H1 (cell line): ENCODE measurements around the gene PARD6A. TPM values are rescaled to one million over a fixed set of nuclear protein-coding genes. Genes with fewer than 3 reads are reported as not detected.

Source experiments
- CTCF ChIA-PET: fragments of 300-600 bp; sonication (Branson Sonifier 250); formaldehyde crosslinking; loops from one replicate; lab custom pipeline; 2021; ENCODE audit not compliant: partially characterized antibody; lab: Charles Lee
- POLR2A ChIA-PET: fragments of 300-600 bp; sonication (Branson Sonifier 250); formaldehyde crosslinking; loops from one replicate; lab custom pipeline; 2021; ENCODE audit warnings: inconsistent platforms; ENCODE audit not compliant: partially characterized antibody; lab: Charles Lee
- DNase-seq, 2 experiments: peaks; one replicate each; pipeline versions ENCODE4 v3.0.0 to v3.0.0-alpha.2; 2010 to 2022; ENCODE audit warnings: low spot score in 2 of 2, low read depth in 1 of 2, mixed read lengths in 1 of 2
- FAIRE-seq: peaks from 2 replicates; lab custom pipeline; 2011; peaks lifted over from hg19 to GRCh38; lab: Jason Lieb, UNC
- H2AFZ ChIP-seq: 2 replicates; pipeline ENCODE4 v1.8.1; 2012; ENCODE audit warnings: low read length, inconsistent platforms
- H2AK5ac ChIP-seq: 2 replicates; pipeline ENCODE4 v1.6.1; 2013; ENCODE audit warnings: low read depth, low read length
- H2BK120ac ChIP-seq: replicated peaks from 2 replicates; pipeline ENCODE3; 2013; ENCODE audit warnings: low read depth, low read length, inconsistent platforms
- H2BK12ac ChIP-seq: 2 replicates; pipeline ENCODE4 v1.6.1; 2013; ENCODE audit warnings: low read depth, low read length
- H2BK15ac ChIP-seq: 2 replicates; pipeline ENCODE4 v1.6.1; 2013; ENCODE audit warnings: low read length
- H2BK20ac ChIP-seq: 2 replicates; pipeline ENCODE4 v1.6.1; 2013; ENCODE audit warnings: low read length
- H2BK5ac ChIP-seq: 2 replicates; pipeline ENCODE4 v1.6.1; 2013; ENCODE audit warnings: low read depth, low read length
- H3K14ac ChIP-seq: 2 replicates; pipeline ENCODE4 v1.6.1; 2013; ENCODE audit warnings: inconsistent platforms; ENCODE audit not compliant: insufficient read length
- H3K18ac ChIP-seq: 2 replicates; pipeline ENCODE4 v1.6.1; 2013; ENCODE audit warnings: low read length; ENCODE audit errors: extremely low read depth
- H3K23ac ChIP-seq: 2 replicates; pipeline ENCODE4 v1.6.1; 2013; ENCODE audit warnings: inconsistent platforms; ENCODE audit not compliant: insufficient read length
- H3K23me2 ChIP-seq: 2 replicates; pipeline ENCODE4 v1.6.1; 2013; ENCODE audit warnings: low read depth, low read length
- H3K27ac ChIP-seq: 2 replicates; pipeline ENCODE4 v1.6.1; 2011; ENCODE audit warnings: low read depth, low read length, inconsistent platforms
- H3K27me3 ChIP-seq, 4 experiments: replicated peaks in 1 of 4; 1 replicate in 1 of 4; 2 replicates in 3 of 4; pipeline versions ENCODE4 v1.6.1 to v1.8.1; 2011 to 2013; ENCODE audit warnings: low read length in 3 of 4, mild to moderate bottlenecking in 3 of 4, inconsistent platforms in 2 of 4, mixed read lengths in 2 of 4, moderate library complexity in 1 of 4; ENCODE audit not compliant: control insufficient read depth in 3 of 4, insufficient read depth in 3 of 4; ENCODE audit errors: extremely low read depth in 1 of 4
- H3K36me3 ChIP-seq, 4 experiments: 2 replicates each; pipeline versions ENCODE4 v1.6.1 to v1.8.1; 2011 to 2013; ENCODE audit warnings: mild to moderate bottlenecking in 4 of 4, low read length in 3 of 4, moderate library complexity in 2 of 4, control low read depth in 1 of 4, inconsistent platforms in 1 of 4; ENCODE audit not compliant: insufficient read depth in 4 of 4, control insufficient read depth in 2 of 4
- H3K4ac ChIP-seq: replicated peaks from 2 replicates; pipeline ENCODE3; 2013; ENCODE audit warnings: low read length, low read depth, mixed read lengths, inconsistent platforms; ENCODE audit not compliant: insufficient read length
- H3K4me1 ChIP-seq, 4 experiments: replicated peaks in 1 of 4; 1 replicate in 1 of 4; 2 replicates in 3 of 4; pipeline versions ENCODE4 v1.6.1 to v1.8.1; 2011 to 2013; ENCODE audit warnings: low read length in 3 of 4, inconsistent platforms in 2 of 4, mixed read lengths in 1 of 4; ENCODE audit not compliant: insufficient read depth in 4 of 4, control insufficient read depth in 3 of 4
- H3K4me2 ChIP-seq, 2 experiments: 2 replicates each; pipeline versions ENCODE4 v1.6.1 to v1.8.1; 2011 to 2013; ENCODE audit warnings: low read depth in 2 of 2, low read length in 2 of 2, control low read depth in 1 of 2, inconsistent platforms in 1 of 2, mild to moderate bottlenecking in 1 of 2; ENCODE audit not compliant: insufficient read depth in 1 of 2
- H3K4me3 ChIP-seq, 4 experiments: fragments of 200-600, 300-600 bp in 1 of 4; sonication (generic), shearing (Covaris generic), sonication (Bioruptor Twin) in 1 of 4; 2 replicates each; pipeline versions ENCODE4 v1.5.1 to v1.8.1; 2011 to 2016; ENCODE audit warnings: low read length in 4 of 4, low read depth in 3 of 4, control low read depth in 2 of 4, inconsistent platforms in 2 of 4, mild to moderate bottlenecking in 2 of 4, mixed read lengths in 1 of 4, moderate library complexity in 1 of 4; ENCODE audit not compliant: insufficient read depth in 2 of 4; ENCODE audit errors: extremely low read depth in 1 of 4
- H3K56ac ChIP-seq: replicated peaks from 2 replicates; pipeline ENCODE3; 2013; ENCODE audit warnings: low read depth, mild to moderate bottlenecking, mixed read lengths, low read length, inconsistent platforms; ENCODE audit not compliant: insufficient read length
- H3K79me1 ChIP-seq: 2 replicates; pipeline ENCODE4 v1.6.1; 2013; ENCODE audit warnings: low read depth, low read length, control low read depth
- H3K79me2 ChIP-seq, 2 experiments: 2 replicates each; pipeline versions ENCODE4 v1.6.1 to v1.8.1; 2012 to 2013; ENCODE audit warnings: low read length in 2 of 2, mild to moderate bottlenecking in 2 of 2, inconsistent platforms in 1 of 2; ENCODE audit not compliant: insufficient read depth in 2 of 2, control insufficient read depth in 1 of 2
- H3K9ac ChIP-seq, 4 experiments: replicated peaks in 1 of 4; 1 replicate in 1 of 4; 2 replicates in 3 of 4; pipeline versions ENCODE4 v1.6.1 to v1.8.1; 2011 to 2013; ENCODE audit warnings: low read depth in 3 of 4, low read length in 3 of 4, control low read depth in 2 of 4, mild to moderate bottlenecking in 2 of 4, moderate library complexity in 2 of 4, inconsistent platforms in 1 of 4; ENCODE audit errors: extremely low read depth in 1 of 4
- H3K9me3 ChIP-seq, 2 experiments: 2 replicates each; pipeline versions ENCODE4 v1.6.1 to v1.8.1; 2012 to 2013; ENCODE audit warnings: mild to moderate bottlenecking in 2 of 2, moderate library complexity in 2 of 2, control low read depth in 1 of 2, inconsistent platforms in 1 of 2, low read depth in 1 of 2, low read length in 1 of 2, mixed read lengths in 1 of 2; ENCODE audit not compliant: insufficient read depth in 2 of 2
- H4K20me1 ChIP-seq, 2 experiments: replicated peaks in 1 of 2; 2 replicates each; pipeline versions ENCODE3 to v1.8.1; 2011 to 2013; ENCODE audit warnings: inconsistent platforms in 2 of 2, low read length in 2 of 2, mild to moderate bottlenecking in 1 of 2; ENCODE audit not compliant: insufficient read depth in 2 of 2, control insufficient read depth in 1 of 2
- H4K5ac ChIP-seq: 2 replicates; pipeline ENCODE4 v1.6.1; 2013; ENCODE audit warnings: low read length, low read depth, mixed read lengths, inconsistent platforms; ENCODE audit not compliant: insufficient read length
- H4K8ac ChIP-seq: 2 replicates; pipeline ENCODE4 v1.8.0; 2013; ENCODE audit warnings: mild to moderate bottlenecking, moderate library complexity, low read length, inconsistent platforms; ENCODE audit not compliant: insufficient read depth; ENCODE audit errors: extremely low read depth
- H4K91ac ChIP-seq: replicated peaks from 2 replicates; pipeline ENCODE3; 2013; ENCODE audit warnings: low read length, mixed read lengths, inconsistent platforms; ENCODE audit not compliant: insufficient read length
- ASH2L ChIP-seq: fragments of 200-600, 300-600 bp; sonication (generic); IDR thresholded peaks from one replicate; pipeline ENCODE4 v1.7.1; 2017; ENCODE audit warnings: low read length
- CBX5 ChIP-seq: fragments of 300-800, 300-1000 bp; sonication (generic); IDR thresholded peaks from 2 replicates; pipeline ENCODE4 v1.7.1; 2016; ENCODE audit warnings: antibody characterized with exemption, low read length, low read depth
- CBX8 ChIP-seq: fragments of 300-800, 300-1000 bp; sonication (generic); IDR thresholded peaks from 2 replicates; pipeline ENCODE4 v1.7.1; 2016; ENCODE audit warnings: low read depth, low read length, borderline replicate concordance
- EGR1 ChIP-seq: IDR thresholded peaks from 2 replicates; pipeline ENCODE4 v1.6.1; 2011; ENCODE audit warnings: low read depth, low read length, borderline replicate concordance
- EP300 ChIP-seq, 2 experiments: IDR thresholded peaks; 1 replicate in 1 of 2; 2 replicates in 1 of 2; pipeline ENCODE4 v1.6.1; 2011 to 2012; ENCODE audit warnings: low read depth in 2 of 2, low read length in 2 of 2, mild to moderate bottlenecking in 2 of 2, borderline replicate concordance in 1 of 2, inconsistent platforms in 1 of 2, moderate library complexity in 1 of 2
- NRF1 ChIP-seq: IDR thresholded peaks from 2 replicates; pipeline ENCODE4 v1.6.1; 2011; ENCODE audit warnings: mild to moderate bottlenecking, low read depth, low read length, improper control_type of control experiment
- POLR2AphosphoS5 ChIP-seq: IDR thresholded peaks from 2 replicates; pipeline ENCODE4 v1.6.1; 2011; ENCODE audit warnings: low read depth, low read length
- POU5F1 ChIP-seq: IDR thresholded peaks from 2 replicates; pipeline ENCODE4 v1.6.1; 2011; ENCODE audit warnings: low read depth, mild to moderate bottlenecking, low read length, moderate library complexity
- SIRT6 ChIP-seq: IDR thresholded peaks from one replicate; pipeline ENCODE4 v1.7.1; 2012; ENCODE audit warnings: low read length, inconsistent platforms
- SP1 ChIP-seq: IDR thresholded peaks from 2 replicates; pipeline ENCODE4 v1.6.1; 2011; ENCODE audit warnings: low read depth, low read length
- TAF7 ChIP-seq: optimal IDR thresholded peaks from 2 replicates; pipeline ENCODE3; 2011; ENCODE audit warnings: low read depth, mild to moderate bottlenecking, inconsistent platforms, low read length, moderate library complexity, borderline replicate concordance
- TBP ChIP-seq: IDR thresholded peaks from 2 replicates; pipeline ENCODE4 v1.6.1; 2011; ENCODE audit warnings: low read depth, low read length, improper control_type of control experiment
- TEAD4 ChIP-seq: IDR thresholded peaks from 2 replicates; pipeline ENCODE4 v1.6.1; 2012; ENCODE audit warnings: low read depth, low read length, inconsistent platforms, mixed read lengths
- WGBS, 2 experiments: shearing (Covaris generic) in 1 of 2; methylation state at CpG; one replicate each; pipeline versions ENCODE4 v1.1.6 to v1.1.7; 2013 to 2015; ENCODE audit warnings: low lambda C conversion rate in 2 of 2, mixed read lengths in 2 of 2, inconsistent platforms in 1 of 2, low coverage in 1 of 2, missing lambda C conversion rate in 1 of 2; ENCODE audit not compliant: insufficient replicate concordance in 2 of 2, insufficient coverage in 1 of 2, insufficient read length in 1 of 2; ENCODE audit errors: extremely low coverage in 1 of 2, missing lambda C conversion rate in 1 of 2; 5-methylcytosine and 5-hydroxymethylcytosine counted together
- polyA plus RNA-seq, 7 experiments: library from polyadenylated mRNA; depleted of rRNA in 3 of 7; stranded (reverse) in 5 of 7; unstranded in 2 of 7; fragments of >200 nt in 5 of 7; fragments of 200-250 nt in 2 of 7; gene quantifications; 1 replicate in 5 of 7; 2 replicates in 1 of 7; 4 replicates in 1 of 7; pipeline versions ENCODE4 v1.2.1 to v1.2.3, GENCODE V29; 2011 to 2013; ENCODE audit warnings: missing spikeins in 2 of 7, mixed read lengths in 2 of 7
- total RNA-seq: library from RNA; stranded (reverse); fragmentation: NEBNext Ultra II Directional; extraction: Animal tissue kit (Norgen Biotek cat#: 25700); gene quantifications from 2 replicates; pipeline ENCODE4 v1.2.1, GENCODE V29; 2021
- TF ChIP-seq, protein P1 (sequence below): IDR thresholded peaks from 2 replicates; pipeline ENCODE4 v1.6.1; 2011; ENCODE audit warnings: low read depth, mild to moderate bottlenecking, low read length; ENCODE audit not compliant: insufficient read depth

The PARD6A gene
- total and polyA plus RNA-seq, 2 of the 8 experiments (the other 6 are each of a cell fraction or from before 2014, with no cell fraction given): 15.1 to 21.8 TPM

DNA sequence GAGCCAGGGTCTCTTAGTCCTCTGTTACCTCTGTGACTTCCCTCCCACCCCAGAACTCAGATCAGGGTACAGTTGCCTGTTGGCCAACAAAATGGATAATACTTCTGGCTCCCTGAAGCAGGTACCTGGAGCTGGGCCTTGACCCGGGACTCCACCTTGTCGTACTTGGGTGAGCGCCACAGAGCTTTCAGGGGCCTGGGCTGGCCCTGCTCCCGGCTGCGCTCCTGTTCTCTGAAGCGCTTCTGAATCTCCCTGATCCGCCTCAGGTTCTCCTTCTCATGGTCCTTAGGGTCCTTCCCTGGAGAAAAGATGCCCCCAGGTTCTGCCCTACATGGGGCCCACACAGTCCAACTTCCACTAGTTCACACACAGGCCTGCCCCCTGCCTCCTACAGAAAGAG lies 4.1 kb downstream of the PARD6A start:
- H3K79me2 ChIP-seq: no peaks in the 10 kb centered on the region
- no peak overlapping the region for H2BK5ac ChIP-seq
- H3K9me3 ChIP-seq: no peaks in the 10 kb centered on the region
- H2AK5ac ChIP-seq: no peak overlapping the region
- no peak overlapping the region for H2BK120ac ChIP-seq
- no peaks in the 10 kb centered on the region for H3K79me1 ChIP-seq
- 90% methylated on average over 7 of the region's 7 CpGs; no CpG with 5 or more reads in 1 of the 2 experiments for WGBS, 2 experiments
- peaks cover 0 to 29% (median 20%) of the 10 kb centered on the region in 4 experiments; a peak in 5 of 7 replicates for H3K4me1 ChIP-seq
- H4K5ac ChIP-seq: no peak overlapping the region
- H3K18ac ChIP-seq: no peak overlapping the region
- H4K20me1 ChIP-seq: peaks cover 5 to 8% of the 10 kb centered on the region in 2 experiments
- H3K36me3 ChIP-seq: no peaks in the 10 kb centered on the region
- ChIA-PET CTCF (interaction anchor here (0.7 to 13.7 kb wide), 15 partner anchors 10 to 277 kb away, joined by 3 to 202 read pairs (median 6); partner anchors contain the start of genes CARMIL2, CTCF and RIPOR1), POLR2A (no interaction called here)
- H4K91ac ChIP-seq: no peak overlapping the region
- no peak overlapping the region for H3K56ac ChIP-seq
- no peak overlapping the region for H2BK20ac ChIP-seq
- no peak overlapping the region for H2BK12ac ChIP-seq
- H3K27ac ChIP-seq: no peak overlapping the region
- no peak overlapping the region for H3K4me3 ChIP-seq
- peaks cover 23% of the 10 kb centered on the region for H3K23me2 ChIP-seq
- no peak overlapping the region for H3K9ac ChIP-seq
- H4K8ac ChIP-seq: no peak overlapping the region
- DNase-seq: no peak
- H2AFZ ChIP-seq: no peak overlapping the region
- H3K27me3 ChIP-seq: peaks cover 0 to 3% (median 0%) of the 10 kb centered on the region in 4 experiments; a peak in 2 of 7 replicates
- H3K4me2 ChIP-seq: no peak overlapping the region
- H3K4ac ChIP-seq: no peak overlapping the region
- FAIRE-seq: no peak
- H3K23ac ChIP-seq: no peak overlapping the region
- H3K14ac ChIP-seq: no peak overlapping the region
- H2BK15ac ChIP-seq: no peak overlapping the region
- TF ChIP-seq TBP (no peak), EGR1 (no peak), POU5F1 (no peak), CBX5 (no peak), NRF1 (no peak), TAF7 (no peak), EP300 (IDR thresholded peaks at IDR 0.05; ENCODE audit: borderline replicate concordance in 1 of 2, low read depth in 2 of 2, low read length in 2 of 2) (no peak), SIRT6 (no peak), ASH2L (no peak), POLR2AphosphoS5 (no peak), CBX8 (no peak), SP1 (no peak), TEAD4 (no peak)
- TF ChIP-seq, protein P1, sequence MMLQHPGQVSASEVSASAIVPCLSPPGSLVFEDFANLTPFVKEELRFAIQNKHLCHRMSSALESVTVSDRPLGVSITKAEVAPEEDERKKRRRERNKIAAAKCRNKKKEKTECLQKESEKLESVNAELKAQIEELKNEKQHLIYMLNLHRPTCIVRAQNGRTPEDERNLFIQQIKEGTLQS: no peak
